HCT116 (cell line): ENCODE data around the gene ALK. TPM values are rescaled to one million over a fixed set of nuclear protein-coding genes. Genes with fewer than 3 reads are reported as not detected.

Source experiments
- ATAC-seq: fragments of 200-7000 bp; cut with Tn5 transposase; 2 replicates; pipeline ENCODE4 v1.9.1; 2020; ENCODE audit warnings: mild to moderate bottlenecking, moderate library complexity
- BruUV-seq: library from RNA; stranded (reverse); fragments of 400-500 nt; replicated peaks from 2 replicates; lab custom pipeline; 2021; lab: Mats Ljungman, UMichigan
- CTCF ChIA-PET: fragments of 300-600 bp; sonication (Branson Sonifier 250); formaldehyde crosslinking; loops from one replicate; lab custom pipeline; 2021; ENCODE audit warnings: antibody characterized with exemption; lab: Charles Lee
- POLR2A ChIA-PET: fragments of 300-600, 350-600 bp; sonication (Branson Sonifier 250); formaldehyde crosslinking; loops from one replicate; lab custom pipeline; 2021; ENCODE audit warnings: antibody characterized with exemption; lab: Charles Lee
- RAD21 ChIA-PET, 2 experiments: fragments of 300-600 bp; sonication (Branson Sonifier 250); formaldehyde crosslinking; loops; one replicate each; lab custom pipeline; 2023; ENCODE audit warnings: low total read pairs in 2 of 2; ENCODE audit not compliant: uncharacterized antibody in 2 of 2, unreplicated experiment in 2 of 2, low non-redundant PET in 1 of 2; lab: Charles Lee
- DNase-seq: peaks from one replicate; pipeline ENCODE4 v3.0.0-alpha.2; 2010; ENCODE audit warnings: low read depth, low spot score
- H2AFZ ChIP-seq: fragments of 200-600 bp; shearing (Covaris generic), sonication (generic); 2 replicates; pipeline ENCODE4 v1.6.1; 2017; ENCODE audit warnings: low read depth, mixed run types, mixed read lengths, antibody characterized with exemption, low read length; ENCODE audit not compliant: poor library complexity, severe bottlenecking
- H3K27ac ChIP-seq: 2 replicates; pipeline ENCODE4 v1.5.1; 2012; ENCODE audit warnings: low read depth, low read length
- H3K27me3 ChIP-seq: fragments of 200-600 bp; sonication (generic); 2 replicates; pipeline ENCODE4 v1.6.1; 2016; ENCODE audit warnings: mixed run types, low read length, mixed read lengths; ENCODE audit not compliant: insufficient read depth
- H3K36me3 ChIP-seq, 2 experiments: fragments of 200-500 bp in 1 of 2; fragments of 200-600 bp in 1 of 2; sonication (Bioruptor generic) in 1 of 2; sonication (generic) in 1 of 2; 2 replicates each; pipeline versions ENCODE4 v1.5.1 to v1.6.1; 2014 to 2016; ENCODE audit warnings: low read length in 2 of 2, inconsistent platforms in 1 of 2, mixed read lengths in 1 of 2, mixed run types in 1 of 2; ENCODE audit not compliant: insufficient read depth in 2 of 2, control insufficient read depth in 1 of 2
- H3K4me1 ChIP-seq, 2 experiments: fragments of 200-600 bp in 1 of 2; sonication (generic) in 1 of 2; 2 replicates each; pipeline versions ENCODE4 v1.5.1 to v1.6.1; 2012 to 2017; ENCODE audit warnings: low read length in 2 of 2, inconsistent platforms in 1 of 2, mild to moderate bottlenecking in 1 of 2, mixed read lengths in 1 of 2, mixed run types in 1 of 2, moderate library complexity in 1 of 2; ENCODE audit not compliant: insufficient read depth in 2 of 2, control insufficient read depth in 1 of 2
- H3K4me2 ChIP-seq: fragments of 200-600 bp; sonication (generic); 2 replicates; pipeline ENCODE4 v1.6.1; 2017; ENCODE audit warnings: mixed run types, low read length, mixed read lengths
- H3K4me3 ChIP-seq, 2 experiments: fragments of 200-600 bp in 1 of 2; sonication (generic) in 1 of 2; replicated peaks in 1 of 2; 2 replicates each; pipeline ENCODE4 v1.5.1; 2011 to 2016; ENCODE audit warnings: low read length in 2 of 2, control low read depth in 1 of 2, low read depth in 1 of 2, mild to moderate bottlenecking in 1 of 2, mixed read lengths in 1 of 2, mixed run types in 1 of 2
- H3K79me2 ChIP-seq: fragments of 200-600 bp; sonication (generic); 2 replicates; pipeline ENCODE4 v1.6.1; 2017; ENCODE audit warnings: mild to moderate bottlenecking, mixed run types, low read length, moderate library complexity, mixed read lengths; ENCODE audit not compliant: insufficient read depth
- H3K9ac ChIP-seq: fragments of 200-600 bp; sonication (generic); 2 replicates; pipeline ENCODE4 v1.6.1; 2016; ENCODE audit warnings: low read length, mixed read lengths
- H3K9me2 ChIP-seq: fragments of 200-600 bp; sonication (generic), shearing (Covaris generic); 2 replicates; pipeline ENCODE4 v1.6.1; 2017; ENCODE audit warnings: mixed run types, mild to moderate bottlenecking, moderate library complexity; ENCODE audit not compliant: insufficient read depth
- H3K9me3 ChIP-seq, 2 experiments: fragments of 200-500 bp in 1 of 2; fragments of 200-600 bp in 1 of 2; sonication (Bioruptor generic) in 1 of 2; sonication (generic) in 1 of 2; 2 replicates each; pipeline ENCODE4 v1.6.1; 2014 to 2017; ENCODE audit warnings: low read length in 2 of 2, mixed read lengths in 2 of 2, inconsistent platforms in 1 of 2, low read depth in 1 of 2, mild to moderate bottlenecking in 1 of 2, mixed run types in 1 of 2, moderate library complexity in 1 of 2; ENCODE audit not compliant: control insufficient read depth in 1 of 2, insufficient read depth in 1 of 2
- H4K20me1 ChIP-seq: fragments of 200-600 bp; sonication (generic), shearing (Covaris generic); 2 replicates; pipeline ENCODE4 v1.6.1; 2017; ENCODE audit warnings: mixed run types, mild to moderate bottlenecking, moderate library complexity; ENCODE audit not compliant: insufficient read depth
- CBX3 ChIP-seq: IDR thresholded peaks from 2 replicates; pipeline ENCODE4 v1.6.1; 2012; ENCODE audit warnings: low read depth
- SP1 ChIP-seq: IDR thresholded peaks from 2 replicates; pipeline ENCODE4 v1.6.1; 2012; ENCODE audit warnings: low read depth
- intact Hi-C: fragments of 100-400 bp; cut with micrococcal nuclease; formaldehyde crosslinking; loops from 2 replicates; pipeline ENCODE4 v1.10.0; 2022
- total RNA-seq: library from RNA; stranded (reverse); gene quantifications from one replicate; pipeline ENCODE4 v1.2.1, GENCODE V29; 2021; ENCODE audit not compliant: unreplicated experiment
- TF ChIP-seq, protein P1 (sequence below): IDR thresholded peaks from 2 replicates; pipeline ENCODE4 v1.6.1; 2011; ENCODE audit warnings: mild to moderate bottlenecking, low read length, moderate library complexity; ENCODE audit not compliant: insufficient replicate concordance; ENCODE audit errors: extremely low read depth
- TF ChIP-seq, protein P2 (sequence below), 3 experiments: fragments of 200-600 bp in 1 of 3; sonication (generic) in 1 of 3; IDR thresholded peaks in 2 of 3; conservative IDR thresholded peaks in 1 of 3; 2 replicates each; pipeline ENCODE4 v1.5.1; 2012 to 2017; ENCODE audit warnings: low read depth in 2 of 3, low read length in 2 of 3, antibody characterized with exemption in 1 of 3, borderline replicate concordance in 1 of 3, control low read depth in 1 of 3, mild to moderate bottlenecking in 1 of 3, mixed read lengths in 1 of 3, mixed run types in 1 of 3, moderate library complexity in 1 of 3; ENCODE audit not compliant: insufficient read depth in 1 of 3

ALK gene
- total RNA-seq, 1 experiment from 2014 or later: not detected

DNA sequence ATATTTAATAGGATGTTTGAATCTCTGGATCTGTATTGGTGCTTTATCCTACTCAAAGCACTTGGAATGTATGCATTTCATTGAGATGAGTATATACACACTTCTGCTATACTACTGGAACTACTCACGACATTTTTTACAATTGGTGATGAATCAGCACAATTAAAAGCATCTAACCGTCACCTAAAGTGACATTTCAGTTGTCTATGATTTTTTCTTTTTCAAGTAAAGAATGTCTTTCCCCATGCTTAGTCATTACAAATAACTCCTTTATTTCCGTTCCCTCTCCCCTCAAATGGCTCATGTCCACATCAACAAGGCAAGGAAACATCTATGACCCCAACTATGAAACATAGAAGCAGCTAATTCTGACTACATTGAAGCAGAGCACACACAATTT is 728.9 kb downstream of the ALK start:
- Histone ChIP-seq H3K36me3 (no peaks in the 10 kb centered on the region), H3K4me1 (no peaks in the 10 kb centered on the region), H3K9ac (no peak overlapping the region), H3K27me3 (no peaks in the 10 kb centered on the region), H3K9me2 (no peaks in the 10 kb centered on the region), H3K4me3 (no peak overlapping the region), H3K4me2 (no peak overlapping the region), H4K20me1 (no peaks in the 10 kb centered on the region), H3K79me2 (no peaks in the 10 kb centered on the region), H2AFZ (no peak overlapping the region), H3K9me3 (no peaks in the 10 kb centered on the region; a peak in 1 of 4 replicates), H3K27ac (no peak overlapping the region)
- intact Hi-C loops: loop anchor here (10.0 kb wide), 1 partner anchor 358 kb away; no protein-coding TSS in a partner anchor
- ChIA-PET RAD21 (no interaction called here), POLR2A (no interaction called here), CTCF (no interaction called here)
- no peak for ATAC-seq
- BruUV-seq: no TSS peak
- TF ChIP-seq, protein P1, sequence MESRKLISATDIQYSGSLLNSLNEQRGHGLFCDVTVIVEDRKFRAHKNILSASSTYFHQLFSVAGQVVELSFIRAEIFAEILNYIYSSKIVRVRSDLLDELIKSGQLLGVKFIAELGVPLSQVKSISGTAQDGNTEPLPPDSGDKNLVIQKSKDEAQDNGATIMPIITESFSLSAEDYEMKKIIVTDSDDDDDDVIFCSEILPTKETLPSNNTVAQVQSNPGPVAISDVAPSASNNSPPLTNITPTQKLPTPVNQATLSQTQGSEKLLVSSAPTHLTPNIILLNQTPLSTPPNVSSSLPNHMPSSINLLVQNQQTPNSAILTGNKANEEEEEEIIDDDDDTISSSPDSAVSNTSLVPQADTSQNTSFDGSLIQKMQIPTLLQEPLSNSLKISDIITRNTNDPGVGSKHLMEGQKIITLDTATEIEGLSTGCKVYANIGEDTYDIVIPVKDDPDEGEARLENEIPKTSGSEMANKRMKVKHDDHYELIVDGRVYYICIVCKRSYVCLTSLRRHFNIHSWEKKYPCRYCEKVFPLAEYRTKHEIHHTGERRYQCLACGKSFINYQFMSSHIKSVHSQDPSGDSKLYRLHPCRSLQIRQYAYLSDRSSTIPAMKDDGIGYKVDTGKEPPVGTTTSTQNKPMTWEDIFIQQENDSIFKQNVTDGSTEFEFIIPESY: no peak
- TF ChIP-seq SP1: no peak
- TF ChIP-seq, protein P2, sequence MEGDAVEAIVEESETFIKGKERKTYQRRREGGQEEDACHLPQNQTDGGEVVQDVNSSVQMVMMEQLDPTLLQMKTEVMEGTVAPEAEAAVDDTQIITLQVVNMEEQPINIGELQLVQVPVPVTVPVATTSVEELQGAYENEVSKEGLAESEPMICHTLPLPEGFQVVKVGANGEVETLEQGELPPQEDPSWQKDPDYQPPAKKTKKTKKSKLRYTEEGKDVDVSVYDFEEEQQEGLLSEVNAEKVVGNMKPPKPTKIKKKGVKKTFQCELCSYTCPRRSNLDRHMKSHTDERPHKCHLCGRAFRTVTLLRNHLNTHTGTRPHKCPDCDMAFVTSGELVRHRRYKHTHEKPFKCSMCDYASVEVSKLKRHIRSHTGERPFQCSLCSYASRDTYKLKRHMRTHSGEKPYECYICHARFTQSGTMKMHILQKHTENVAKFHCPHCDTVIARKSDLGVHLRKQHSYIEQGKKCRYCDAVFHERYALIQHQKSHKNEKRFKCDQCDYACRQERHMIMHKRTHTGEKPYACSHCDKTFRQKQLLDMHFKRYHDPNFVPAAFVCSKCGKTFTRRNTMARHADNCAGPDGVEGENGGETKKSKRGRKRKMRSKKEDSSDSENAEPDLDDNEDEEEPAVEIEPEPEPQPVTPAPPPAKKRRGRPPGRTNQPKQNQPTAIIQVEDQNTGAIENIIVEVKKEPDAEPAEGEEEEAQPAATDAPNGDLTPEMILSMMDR (IDR thresholded peaks at IDR 0.05 in 2 of 3, conservative IDR thresholded peaks at IDR 0.05 in 1 of 3; ENCODE audit: borderline replicate concordance in 1 of 3, insufficient read depth in 1 of 3, low read depth in 2 of 3, low read length in 2 of 3): no peak
- TF ChIP-seq CBX3: no peak
- DNase-seq: no peak
